Measurements from ENCODE around the gene PCCA. TPM values are rescaled to one million over a fixed set of nuclear protein-coding genes. Genes with fewer than 3 reads are reported as not detected.

Gene PCCA
- total and polyA plus RNA-seq, 2 experiments from 2014 or later, result 41.9 to 46.6 TPM

DNA sequence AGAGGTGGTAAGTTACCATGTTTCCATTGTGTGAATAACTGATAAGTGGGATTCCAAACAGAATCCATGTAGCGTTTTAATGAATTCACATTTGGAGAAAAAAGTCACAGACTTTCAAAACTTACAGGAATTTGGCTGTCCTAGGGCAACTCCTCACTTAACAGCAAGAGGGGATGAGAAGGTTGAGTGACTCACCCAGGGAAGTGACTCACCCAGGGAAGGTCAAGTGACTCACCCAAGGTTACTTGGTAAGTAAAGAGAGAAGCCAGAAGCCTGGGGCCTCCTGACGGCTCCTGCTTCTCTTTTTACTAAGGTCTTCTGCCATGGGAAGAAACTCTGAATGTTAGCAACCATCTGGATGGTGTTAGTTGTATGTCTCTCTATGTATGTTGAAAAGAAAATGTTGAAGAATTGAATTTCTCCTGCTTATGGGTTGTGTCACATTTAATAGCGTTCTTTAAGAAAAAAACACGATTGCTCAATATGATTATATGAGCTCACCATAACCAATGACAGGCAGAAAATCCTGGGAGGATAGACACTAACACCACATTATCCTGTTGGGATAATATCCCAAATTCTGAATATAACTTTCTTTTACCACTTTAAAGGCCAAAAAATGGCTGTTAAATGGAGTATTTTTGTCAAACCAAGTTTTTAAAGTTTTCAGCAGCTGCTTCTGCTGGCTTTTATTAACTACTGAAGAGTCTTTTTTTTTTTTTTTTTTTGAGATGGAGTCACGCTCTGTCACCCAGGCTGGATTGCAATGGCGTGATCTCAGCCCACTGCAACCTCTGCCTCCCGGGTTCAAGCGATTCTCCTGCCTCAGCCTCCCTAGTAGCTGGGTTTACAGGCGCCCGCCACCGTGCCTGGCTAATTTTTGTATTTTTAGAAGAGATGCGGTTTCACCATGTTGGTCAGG, 304.1 kb downstream of the PCCA start:
- H3K27ac ChIP-seq (ENCODE audit: low read depth), result peak overlapping the region; percentile 2; the same call in 1 of the 2 replicates

GRCh38 chr13:100394005-100394695, 305.3 kb downstream of the PCCA start:
- DNase-seq (ENCODE audit: low spot score) (no peak), ATAC-seq (no peak)
- no peak overlapping the region for H2AFZ ChIP-seq
- no peak overlapping the region for H3K27ac Mint-ChIP-seq
- H4K20me1 ChIP-seq (replicated peaks; ENCODE audit: insufficient read depth), result no peaks in the 10 kb centered on the region
- no peak overlapping the region for H3K4me2 ChIP-seq
- H3K4me3 Mint-ChIP-seq, result no peak overlapping the region
- H3K4me1 ChIP-seq (ENCODE audit: insufficient read depth), result peaks cover 6% of the 10 kb centered on the region
- no peak overlapping the region for H3K27ac ChIP-seq (ENCODE audit: low read depth)
- H3K4me1 Mint-ChIP-seq, result peaks cover 14% of the 10 kb centered on the region; the same call in 2 of the 3 replicates
- no peaks in the 10 kb centered on the region for H3K9me2 ChIP-seq (ENCODE audit: insufficient read depth)
- TF ChIP-seq POLR2AphosphoS5 (IDR thresholded peaks at IDR 0.05; ENCODE audit: low read depth), result no peak
- no peak for TF ChIP-seq CREB1 (CRISPR knock-in tag; IDR thresholded peaks at IDR 0.05; ENCODE audit: low read depth)
- no peaks in the 10 kb centered on the region; the same call in 1 of the 2 replicates for H3F3A ChIP-seq (replicated peaks; ENCODE audit: low read depth)
- no peaks in the 10 kb centered on the region for H3K9me3 Mint-ChIP-seq
- no peaks in the 10 kb centered on the region for H3K36me3 ChIP-seq (ENCODE audit: insufficient read depth)
- no peaks in the 10 kb centered on the region for H3K27me3 Mint-ChIP-seq (ENCODE audit: insufficient read depth, low read depth, poor library complexity)
- no peaks in the 10 kb centered on the region for H3K79me2 ChIP-seq (replicated peaks; ENCODE audit: insufficient read depth)
- no peak overlapping the region for H3K4me3 ChIP-seq
- H3K36me3 Mint-ChIP-seq (ENCODE audit: low read depth), result no peaks in the 10 kb centered on the region; the same call in 2 of the 3 replicates
- no peaks in the 10 kb centered on the region for H3K27me3 ChIP-seq (ENCODE audit: insufficient read depth)

More for the DNA sequence above, 304.1 kb downstream of the PCCA start:
- TF ChIP-seq JUNB (IDR thresholded peaks at IDR 0.05; ENCODE audit: unreplicated experiment), result no peak
- no peaks in the 10 kb centered on the region; the same call in 2 of the 3 replicates for H3K36me3 Mint-ChIP-seq (ENCODE audit: low read depth)
- no peaks in the 10 kb centered on the region for H3K9me2 ChIP-seq (ENCODE audit: insufficient read depth)
- H3K27me3 ChIP-seq (ENCODE audit: insufficient read depth), result no peaks in the 10 kb centered on the region
- H3K4me1 ChIP-seq (ENCODE audit: insufficient read depth), result peaks cover 6% of the 10 kb centered on the region
- ATAC-seq (peak; percentile 54), DNase-seq (ENCODE audit: low spot score) (peak; percentile 67)
- no peaks in the 10 kb centered on the region for H3F3A ChIP-seq (replicated peaks; ENCODE audit: low read depth)
- H3K4me2 ChIP-seq, result no peak overlapping the region
- no peaks in the 10 kb centered on the region; the same call in 1 of the 2 replicates for H3K36me3 ChIP-seq (ENCODE audit: insufficient read depth)
- no peak overlapping the region for H3K4me3 Mint-ChIP-seq
- peak overlapping the region; percentile 69; the same call in 1 of the 2 replicates for H3K27ac Mint-ChIP-seq
- H4K20me1 ChIP-seq (replicated peaks; ENCODE audit: insufficient read depth), result no peaks in the 10 kb centered on the region
- H3K9me3 Mint-ChIP-seq, result no peaks in the 10 kb centered on the region
- H3K27me3 Mint-ChIP-seq (ENCODE audit: insufficient read depth, low read depth, poor library complexity), result no peaks in the 10 kb centered on the region
- no peak overlapping the region for H3K4me3 ChIP-seq
- no peaks in the 10 kb centered on the region for H3K79me2 ChIP-seq (replicated peaks; ENCODE audit: insufficient read depth)
- no peak overlapping the region for H2AFZ ChIP-seq
- peaks cover 14% of the 10 kb centered on the region; the same call in 2 of the 3 replicates for H3K4me1 Mint-ChIP-seq

- no peaks in the 10 kb centered on the region; the same call in 1 of the 2 replicates for H3F3A ChIP-seq (replicated peaks; ENCODE audit: low read depth)
- H3K4me3 ChIP-seq, result no peak overlapping the region
- ATAC-seq (no peak), DNase-seq (ENCODE audit: low spot score) (no peak)
- H3K27ac ChIP-seq (ENCODE audit: low read depth), result peak overlapping the region; percentile 43; the same call in 1 of the 2 replicates
- no peak overlapping the region for H3K4me2 ChIP-seq
- H3K79me2 ChIP-seq (replicated peaks; ENCODE audit: insufficient read depth), result no peaks in the 10 kb centered on the region
- H3K27ac Mint-ChIP-seq, result no peak overlapping the region
- H4K20me1 ChIP-seq (replicated peaks; ENCODE audit: insufficient read depth), result no peaks in the 10 kb centered on the region
- no peak overlapping the region for H3K4me3 Mint-ChIP-seq
- peaks cover 3% of the 10 kb centered on the region; the same call in 2 of the 3 replicates for H3K36me3 Mint-ChIP-seq (ENCODE audit: low read depth)
- H2AFZ ChIP-seq, result no peak overlapping the region
- H3K27me3 Mint-ChIP-seq (ENCODE audit: insufficient read depth, low read depth, poor library complexity), result peaks cover 8% of the 10 kb centered on the region
- no peaks in the 10 kb centered on the region for H3K9me2 ChIP-seq (ENCODE audit: insufficient read depth)
- no peaks in the 10 kb centered on the region for H3K27me3 ChIP-seq (ENCODE audit: insufficient read depth)
- no peaks in the 10 kb centered on the region for H3K36me3 ChIP-seq (ENCODE audit: insufficient read depth)
- H3K4me1 Mint-ChIP-seq, result peaks cover 14% of the 10 kb centered on the region; the same call in 2 of the 3 replicates
- no peaks in the 10 kb centered on the region for H3K9me3 Mint-ChIP-seq
- H3K4me1 ChIP-seq (ENCODE audit: insufficient read depth), result peaks cover 6% of the 10 kb centered on the region
- TF ChIP-seq EZH2 (IDR thresholded peaks at IDR 0.05; ENCODE audit: low read depth, unreplicated experiment) (no peak), REST (IDR thresholded peaks at IDR 0.05; ENCODE audit: unreplicated experiment) (no peak), STAT1 (IDR thresholded peaks at IDR 0.05; ENCODE audit: unreplicated experiment) (no peak)
Measured at GRCh38 chr13:100395698-100396373, 306.9 kb downstream of the PCCA start.

All from GM23338 (cell line).